ENCODE measurements around the gene EPHA4.

Gene EPHA4

GRCh38 chr2:221397187-221397586, 174.9 kb downstream of the EPHA4 start:
- Histone ChIP-seq H4K91ac (ENCODE audit: low read length) (no peak overlapping the region), H3K4me1 (ENCODE audit: control insufficient read depth, insufficient read depth, low read depth, low read length) (peaks cover 2% of the 10 kb centered on the region), H3K27ac (ENCODE audit: low read length, poor library complexity, severe bottlenecking) (no peak overlapping the region), H3K27me3 (ENCODE audit: control insufficient read depth in 1 of 2, insufficient read depth in 1 of 2, low read length in 2 of 2) (no peaks in the 10 kb centered on the region), H2BK15ac (ENCODE audit: low read depth, poor library complexity, severe bottlenecking) (no peak overlapping the region), H3K14ac (ENCODE audit: low read length in 2 of 2) (no peak overlapping the region), H2BK12ac (ENCODE audit: low read length in 2 of 2) (no peak overlapping the region), H3K9ac (ENCODE audit: low read length) (no peak overlapping the region), H3K4me3 (ENCODE audit: insufficient read depth in 1 of 2, low read depth in 1 of 2, low read length in 2 of 2) (no peak overlapping the region), H3K18ac (ENCODE audit: low read depth in 1 of 2, low read length in 2 of 2) (no peak overlapping the region), H2AK5ac (ENCODE audit: low read length, severe bottlenecking) (no peak overlapping the region), H4K8ac (ENCODE audit: low read length) (no peak overlapping the region), H3K4me2 (ENCODE audit: low read length, poor library complexity, severe bottlenecking) (no peak overlapping the region), H3K79me1 (replicated peaks; ENCODE audit: low read length, poor library complexity, severe bottlenecking) (no peaks in the 10 kb centered on the region), H2AFZ (ENCODE audit: low read depth, low read length) (no peak overlapping the region), H2BK120ac (ENCODE audit: low read depth, low read length) (no peak overlapping the region), H3K36me3 (ENCODE audit: control insufficient read depth in 1 of 2, insufficient read depth in 2 of 2, low read depth in 1 of 2, low read length in 2 of 2) (no peaks in the 10 kb centered on the region), H2BK5ac (ENCODE audit: low read depth, low read length, poor library complexity, severe bottlenecking) (no peak overlapping the region), H3K23ac (ENCODE audit: low read length in 2 of 2) (no peak overlapping the region), H3K9me3 (ENCODE audit: control insufficient read depth, low read length) (no peaks in the 10 kb centered on the region), H3K4ac (ENCODE audit: low read depth in 1 of 2, low read length in 2 of 2) (no peak overlapping the region)
- no peak for DNase-seq
- WGBS, result no CpG with 5 or more reads among the region's 1 CpG

DNA sequence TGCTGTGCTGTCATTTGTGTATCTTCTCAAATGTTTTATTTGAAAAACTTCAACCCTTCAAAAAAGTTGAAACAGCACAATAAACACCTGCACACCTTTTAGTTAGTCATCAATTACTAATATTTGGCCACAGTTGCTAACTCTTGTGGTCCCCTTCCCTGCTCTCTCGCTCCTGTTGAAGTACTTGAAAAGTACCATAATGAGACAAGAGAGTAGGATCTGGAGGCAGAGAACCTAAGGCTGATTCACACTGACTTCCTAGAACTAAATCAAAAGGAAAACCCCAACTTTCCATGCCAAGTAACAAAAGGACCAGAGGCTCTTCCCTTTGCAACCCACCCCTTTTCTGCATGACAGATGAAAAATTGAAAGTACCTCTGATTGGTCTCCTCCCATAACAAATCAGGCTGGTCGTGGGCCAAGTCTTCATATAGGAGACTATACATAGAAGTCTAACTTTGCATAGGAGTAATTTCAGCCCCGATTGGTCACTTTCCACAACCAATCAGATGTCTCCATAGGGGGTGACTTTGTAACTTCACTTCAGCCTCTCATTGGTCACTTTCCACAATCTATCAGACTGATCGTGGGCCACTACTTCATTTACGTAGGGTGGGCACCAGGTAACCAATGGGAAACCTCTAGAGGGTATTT, 179.7 kb downstream of the EPHA4 start:
- Histone ChIP-seq H3K23ac (ENCODE audit: low read length in 2 of 2) (no peak overlapping the region), H3K18ac (ENCODE audit: low read depth in 1 of 2, low read length in 2 of 2) (no peak overlapping the region), H2BK15ac (ENCODE audit: low read depth, poor library complexity, severe bottlenecking) (no peak overlapping the region), H3K27me3 (ENCODE audit: control insufficient read depth in 1 of 2, insufficient read depth in 1 of 2, low read length in 2 of 2) (no peaks in the 10 kb centered on the region), H2BK120ac (ENCODE audit: low read depth, low read length) (no peak overlapping the region), H3K4me1 (ENCODE audit: control insufficient read depth, insufficient read depth, low read depth, low read length) (no peaks in the 10 kb centered on the region), H2BK5ac (ENCODE audit: low read depth, low read length, poor library complexity, severe bottlenecking) (no peak overlapping the region), H3K4me2 (ENCODE audit: low read length, poor library complexity, severe bottlenecking) (no peak overlapping the region), H3K9me3 (ENCODE audit: control insufficient read depth, low read length) (no peaks in the 10 kb centered on the region), H4K91ac (ENCODE audit: low read length) (no peak overlapping the region), H2BK12ac (ENCODE audit: low read length in 2 of 2) (no peak overlapping the region), H3K27ac (ENCODE audit: low read length, poor library complexity, severe bottlenecking) (no peak overlapping the region), H3K14ac (ENCODE audit: low read length in 2 of 2) (no peak overlapping the region), H2AK5ac (ENCODE audit: low read length, severe bottlenecking) (no peak overlapping the region), H3K9ac (ENCODE audit: low read length) (no peak overlapping the region), H2AFZ (ENCODE audit: low read depth, low read length) (no peak overlapping the region), H3K4me3 (ENCODE audit: insufficient read depth in 1 of 2, low read depth in 1 of 2, low read length in 2 of 2) (no peak overlapping the region), H3K4ac (ENCODE audit: low read depth in 1 of 2, low read length in 2 of 2) (no peak overlapping the region), H3K36me3 (ENCODE audit: control insufficient read depth in 1 of 2, insufficient read depth in 2 of 2, low read depth in 1 of 2, low read length in 2 of 2) (no peaks in the 10 kb centered on the region), H3K79me1 (replicated peaks; ENCODE audit: low read length, poor library complexity, severe bottlenecking) (no peaks in the 10 kb centered on the region), H4K8ac (ENCODE audit: low read length) (no peak overlapping the region)
- WGBS, result 88% methylated on average over 5 of the region's 5 CpGs
- DNase-seq, result no peak

GRCh38 chr2:221390878-221391277, 181.2 kb downstream of the EPHA4 start:
- Histone ChIP-seq H2BK120ac (ENCODE audit: low read depth, low read length) (no peak overlapping the region), H3K9me3 (ENCODE audit: control insufficient read depth, low read length) (no peaks in the 10 kb centered on the region), H3K23ac (ENCODE audit: low read length in 2 of 2) (no peak overlapping the region), H3K4me2 (ENCODE audit: low read length, poor library complexity, severe bottlenecking) (no peak overlapping the region), H3K4ac (ENCODE audit: low read depth in 1 of 2, low read length in 2 of 2) (no peak overlapping the region), H4K8ac (ENCODE audit: low read length) (no peak overlapping the region), H3K36me3 (ENCODE audit: control insufficient read depth in 1 of 2, insufficient read depth in 2 of 2, low read depth in 1 of 2, low read length in 2 of 2) (no peaks in the 10 kb centered on the region), H2AK5ac (ENCODE audit: low read length, severe bottlenecking) (no peak overlapping the region), H3K14ac (ENCODE audit: low read length in 2 of 2) (no peak overlapping the region), H2BK12ac (ENCODE audit: low read length in 2 of 2) (no peak overlapping the region), H3K18ac (ENCODE audit: low read depth in 1 of 2, low read length in 2 of 2) (no peak overlapping the region), H3K9ac (ENCODE audit: low read length) (no peak overlapping the region), H2BK5ac (ENCODE audit: low read depth, low read length, poor library complexity, severe bottlenecking) (no peak overlapping the region), H3K4me1 (ENCODE audit: control insufficient read depth, insufficient read depth, low read depth, low read length) (no peaks in the 10 kb centered on the region), H3K27ac (ENCODE audit: low read length, poor library complexity, severe bottlenecking) (no peak overlapping the region), H2AFZ (ENCODE audit: low read depth, low read length) (no peak overlapping the region), H3K27me3 (ENCODE audit: control insufficient read depth in 1 of 2, insufficient read depth in 1 of 2, low read length in 2 of 2) (no peaks in the 10 kb centered on the region), H2BK15ac (ENCODE audit: low read depth, poor library complexity, severe bottlenecking) (no peak overlapping the region), H4K91ac (ENCODE audit: low read length) (no peak overlapping the region), H3K79me1 (replicated peaks; ENCODE audit: low read length, poor library complexity, severe bottlenecking) (no peaks in the 10 kb centered on the region), H3K4me3 (ENCODE audit: insufficient read depth in 1 of 2, low read depth in 1 of 2, low read length in 2 of 2) (no peak overlapping the region)
- DNase-seq, result no peak
- 64% methylated on average over 2 of the region's 4 CpGs for whole genome bisulfite sequencing

- H3K23ac ChIP-seq (ENCODE audit: low read length in 2 of 2), result no peak overlapping the region
- H4K91ac ChIP-seq (ENCODE audit: low read length), result no peak overlapping the region
- no peak overlapping the region for H3K9ac ChIP-seq (ENCODE audit: low read length)
- no peak overlapping the region for H2AFZ ChIP-seq (ENCODE audit: low read depth, low read length)
- no peak overlapping the region for H2BK12ac ChIP-seq (ENCODE audit: low read length in 2 of 2)
- no peaks in the 10 kb centered on the region for H3K4me1 ChIP-seq (ENCODE audit: control insufficient read depth, insufficient read depth, low read depth, low read length)
- WGBS, result 29% methylated on average over 2 of the region's 2 CpGs
- no peak overlapping the region for H3K14ac ChIP-seq (ENCODE audit: low read length in 2 of 2)
- no peaks in the 10 kb centered on the region for H3K9me3 ChIP-seq (ENCODE audit: control insufficient read depth, low read length)
- H2BK120ac ChIP-seq (ENCODE audit: low read depth, low read length), result no peak overlapping the region
- no peak overlapping the region for H3K4me3 ChIP-seq (ENCODE audit: insufficient read depth in 1 of 2, low read depth in 1 of 2, low read length in 2 of 2)
- H3K27me3 ChIP-seq (ENCODE audit: control insufficient read depth in 1 of 2, insufficient read depth in 1 of 2, low read length in 2 of 2), result no peaks in the 10 kb centered on the region
- H2BK5ac ChIP-seq (ENCODE audit: low read depth, low read length, poor library complexity, severe bottlenecking), result no peak overlapping the region
- H3K27ac ChIP-seq (ENCODE audit: low read length, poor library complexity, severe bottlenecking), result no peak overlapping the region
- no peak overlapping the region for H3K4me2 ChIP-seq (ENCODE audit: low read length, poor library complexity, severe bottlenecking)
- H3K18ac ChIP-seq (ENCODE audit: low read depth in 1 of 2, low read length in 2 of 2), result no peak overlapping the region
- H4K8ac ChIP-seq (ENCODE audit: low read length), result no peak overlapping the region
- no peak overlapping the region for H2BK15ac ChIP-seq (ENCODE audit: low read depth, poor library complexity, severe bottlenecking)
- no peaks in the 10 kb centered on the region for H3K79me1 ChIP-seq (replicated peaks; ENCODE audit: low read length, poor library complexity, severe bottlenecking)
- no peak for DNase-seq
- H2AK5ac ChIP-seq (ENCODE audit: low read length, severe bottlenecking), result no peak overlapping the region
- H3K4ac ChIP-seq (ENCODE audit: low read depth in 1 of 2, low read length in 2 of 2), result no peak overlapping the region
- H3K36me3 ChIP-seq (ENCODE audit: control insufficient read depth in 1 of 2, insufficient read depth in 2 of 2, low read depth in 1 of 2, low read length in 2 of 2), result no peaks in the 10 kb centered on the region
Observed at GRCh38 chr2:221389904-221390303, 182.2 kb downstream of the EPHA4 start.
